HG03103 (cell line): Measurements from ENCODE around the gene CNNM1.

Experiments used
- ATAC-seq: cut with Tn5 transposase; IDR thresholded peaks from one replicate; pipeline ENCODE4 v1.9.1; 2021; ENCODE audit warnings: low read depth; ENCODE audit not compliant: unreplicated experiment

Gene CNNM1

GRCh38 chr10:99411546-99411945 lies 82.4 kb downstream of the CNNM1 start:
- no peak for ATAC-seq

GRCh38 chr10:99412099-99412498 lies 82.9 kb downstream of the CNNM1 start:
- ATAC-seq = no peak

GRCh38 chr10:99418910-99419624 lies 89.9 kb downstream of the CNNM1 start:
- ATAC-seq = no peak

GRCh38 chr10:99419688-99420087 lies 90.5 kb downstream of the CNNM1 start:
- ATAC-seq = no peak

- ATAC-seq = no peak
Observed at GRCh38 chr10:99421233-99421739, 92.1 kb downstream of the CNNM1 start.

- ATAC-seq = no peak
Observed at GRCh38 chr10:99422529-99423096, 93.5 kb downstream of the CNNM1 start.

- no peak for ATAC-seq
Observed at GRCh38 chr10:99424656-99425055, 95.5 kb downstream of the CNNM1 start.

- no peak for ATAC-seq
Observed at GRCh38 chr10:99425204-99425603, 96.0 kb downstream of the CNNM1 start.

- ATAC-seq = no peak
Observed at GRCh38 chr10:99426689-99427088, 97.5 kb downstream of the CNNM1 start.

- ATAC-seq = no peak
Observed at GRCh38 chr10:99427566-99428190, 98.5 kb downstream of the CNNM1 start.

GRCh38 chr10:99429517-99430095 lies 100.5 kb downstream of the CNNM1 start:
- ATAC-seq = no peak

- peak; percentile 8 for ATAC-seq
Observed at GRCh38 chr10:99430116-99430450, 100.9 kb downstream of the CNNM1 start.

- peak; percentile 95 for ATAC-seq
Observed at GRCh38 chr10:99430451-99431189, 101.5 kb downstream of the CNNM1 start, which contains the start of gene GOT1. GOT1 (minus strand) TSS chr10:99430624; CDS start chr10:99430565, 59 bp downstream.

- ATAC-seq = no peak
Observed at GRCh38 chr10:99431190-99431760, 102.1 kb downstream of the CNNM1 start.

GRCh38 chr10:99432047-99432446 lies 102.9 kb downstream of the CNNM1 start:
- no peak for ATAC-seq

- ATAC-seq = no peak
Observed at GRCh38 chr10:99432881-99433280, 103.7 kb downstream of the CNNM1 start.

GRCh38 chr10:99433378-99434020 lies 104.3 kb downstream of the CNNM1 start:
- no peak for ATAC-seq

GRCh38 chr10:99435986-99436638 lies 107.0 kb downstream of the CNNM1 start:
- ATAC-seq = no peak

- ATAC-seq = no peak
Observed at GRCh38 chr10:99438890-99439289, 109.7 kb downstream of the CNNM1 start.
